B cell (primary cell): Measurements from ENCODE around the gene CMTM6. TPM values are rescaled to one million over a fixed set of nuclear protein-coding genes. Genes with fewer than 3 reads are reported as not detected.
A peak's percentile ranks its signal among the peaks of the same experiment; 100 is the strongest.
"Not testable (repeated sequence)": the region's sequence is repeated elsewhere in the genome, so short reads cannot be mapped to it uniquely, and the experiment has no call there.

Experiments
- ATAC-seq: fragments of 200-7000 bp; cut with Tn5 transposase; one replicate; pipeline ENCODE4 v1.10.0; 2021; ENCODE audit warnings: low read depth, mild to moderate bottlenecking, moderate number of reproducible peaks, moderate library complexity
- CTCF ChIA-PET: fragments of 350-600 bp; sonication (Branson Sonifier 250); formaldehyde crosslinking; loops from one replicate; lab custom pipeline; 2021; ENCODE audit warnings: antibody characterized with exemption, inconsistent platforms; lab: Charles Lee
- POLR2A ChIA-PET: fragments of 350-600 bp; sonication (Branson Sonifier 250); formaldehyde crosslinking; loops from one replicate; lab custom pipeline; 2021; ENCODE audit warnings: antibody characterized with exemption; lab: Charles Lee
- DNase-seq: peaks from one replicate; pipeline ENCODE4 v3.0.0; 2013
- H2AFZ ChIP-seq: 2 replicates; pipeline ENCODE4 v1.6.1; 2012; ENCODE audit warnings: mild to moderate bottlenecking, low read depth, low read length; ENCODE audit not compliant: insufficient read depth, poor library complexity, severe bottlenecking
- H3K27ac ChIP-seq, 2 donors: 1 replicate in 1 of 2; 2 replicates in 1 of 2; pipeline ENCODE4 v1.5.1; 2012 to 2013; ENCODE audit warnings: low read length in 2 of 2, mild to moderate bottlenecking in 2 of 2, moderate library complexity in 1 of 2
- H3K27me3 ChIP-seq, 4 experiments: fragments of 200-600 bp in 1 of 4; sonication (generic) in 1 of 4; replicated peaks in 1 of 4; 1 replicate in 2 of 4; 2 replicates in 2 of 4; pipeline versions ENCODE4 v1.6.1 to v1.7.0; 2013 to 2016; ENCODE audit warnings: low read length in 3 of 4, mild to moderate bottlenecking in 2 of 4, mixed read lengths in 1 of 4, moderate library complexity in 1 of 4; ENCODE audit not compliant: insufficient read depth in 4 of 4, control insufficient read depth in 3 of 4; ENCODE audit errors: control extremely low read depth in 1 of 4
- H3K36me3 ChIP-seq, 2 experiments: replicated peaks in 1 of 2; 1 replicate in 1 of 2; 2 replicates in 1 of 2; pipeline versions ENCODE4 v1.6.1 to v1.7.1; 2013; ENCODE audit warnings: low read length in 1 of 2; ENCODE audit not compliant: insufficient read depth in 2 of 2, control insufficient read depth in 1 of 2; ENCODE audit errors: control extremely low read depth in 1 of 2, extremely low read depth in 1 of 2
- H3K4me1 ChIP-seq, 2 donors: fragments of 200-600 bp in 1 of 2; sonication (generic) in 1 of 2; 1 replicate in 1 of 2; 2 replicates in 1 of 2; pipeline versions ENCODE4 v1.5.1 to v1.6.1; 2013 to 2017; ENCODE audit warnings: low read length in 2 of 2; ENCODE audit not compliant: control insufficient read depth in 2 of 2, insufficient read depth in 2 of 2
- H3K4me2 ChIP-seq: replicated peaks from 2 replicates; pipeline ENCODE3; 2012; ENCODE audit warnings: mild to moderate bottlenecking, low read depth, low read length; ENCODE audit not compliant: poor library complexity, severe bottlenecking
- H3K4me3 ChIP-seq, 5 experiments: fragments of 200-600 bp in 1 of 5; sonication (generic) in 1 of 5; 1 replicate in 3 of 5; 2 replicates in 2 of 5; pipeline versions ENCODE4 v1.5.1 to v1.7.0; 2011 to 2016; ENCODE audit warnings: low read length in 4 of 5, mild to moderate bottlenecking in 4 of 5, low read depth in 2 of 5, control low read depth in 1 of 5, moderate library complexity in 1 of 5; ENCODE audit not compliant: insufficient read depth in 1 of 5; ENCODE audit errors: control extremely low read depth in 1 of 5, extremely low read depth in 1 of 5
- H3K79me2 ChIP-seq: fragments of 200-600 bp; sonication (generic); one replicate; pipeline ENCODE4 v1.6.0; 2016; ENCODE audit warnings: low read length; ENCODE audit not compliant: control insufficient read depth, insufficient read depth
- H3K9ac ChIP-seq: fragments of 200-600 bp; sonication (generic); 2 replicates; pipeline ENCODE4 v1.6.1; 2017; ENCODE audit warnings: mild to moderate bottlenecking, low read length, moderate library complexity
- H3K9me3 ChIP-seq, 3 donors: one replicate each; pipeline versions ENCODE4 v1.6.1 to v1.7.1; 2013; ENCODE audit warnings: low read length in 2 of 3; ENCODE audit not compliant: control insufficient read depth in 2 of 3, insufficient read depth in 1 of 3; ENCODE audit errors: control extremely low read depth in 1 of 3
- H4K20me1 ChIP-seq: 2 replicates; pipeline ENCODE4 v1.6.0; 2012; ENCODE audit warnings: mild to moderate bottlenecking, low read length; ENCODE audit not compliant: insufficient read depth, control insufficient read depth, poor library complexity, severe bottlenecking
- H3K27ac Mint-ChIP-seq: one replicate; pipeline ENCODE4 v1.8.0; 2021; ENCODE audit warnings: mixed read lengths
- H3K27me3 Mint-ChIP-seq: one replicate; pipeline ENCODE4 v1.8.0; 2021; ENCODE audit warnings: mixed read lengths
- H3K4me1 Mint-ChIP-seq: one replicate; pipeline ENCODE4 v1.8.0; 2021; ENCODE audit warnings: mixed read lengths
- H3K4me3 Mint-ChIP-seq: one replicate; pipeline ENCODE4 v1.8.0; 2021; ENCODE audit warnings: mixed read lengths
- H3K9me3 Mint-ChIP-seq: one replicate; pipeline ENCODE4 v1.8.0; 2022; ENCODE audit warnings: mixed read lengths; ENCODE audit not compliant: insufficient read depth
- WGBS: methylation state at CpG from one replicate; pipeline ENCODE4 v1.1.5; 2013; ENCODE audit warnings: missing lambda C conversion rate; ENCODE audit not compliant: insufficient coverage; 5-methylcytosine and 5-hydroxymethylcytosine counted together
- intact Hi-C: fragments of 100-400 bp; cut with micrococcal nuclease; formaldehyde crosslinking; loops from one replicate; pipeline ENCODE4 v1.10.0; 2022
- polyA plus RNA-seq: library from polyadenylated mRNA; depleted of rRNA; stranded (reverse); fragments of >200 nt; gene quantifications from 2 replicates; pipeline ENCODE4 v1.2.3, GENCODE V29; 2012
- total RNA-seq, 2 donors: library from RNA; stranded (reverse); fragments of 120-200 nt in 1 of 2; gene quantifications; 1 replicate in 1 of 2; 2 replicates in 1 of 2; pipeline versions ENCODE4 v1.2.3 to v1.2.4, GENCODE V29; 2013 to 2022

The CMTM6 gene
- total and polyA plus RNA-seq, 2 donors (not counting 1 experiment from before 2014, with no cell fraction given) = 19.2 to 66.3 TPM

GRCh38 chr3:32463415-32463814 is 39.2 kb downstream of the CMTM6 start:
- Histone ChIP-seq H3K4me1 (peaks cover 32 to 51% of the 10 kb centered on the region in 2 donors), H3K79me2 (peaks cover 24% of the 10 kb centered on the region)
- H3K4me2 ChIP-seq, H3K27ac ChIP-seq, POLR2A ChIA-PET, CTCF ChIA-PET, DNase-seq, H3K4me3 ChIP-seq, H3K27ac Mint-ChIP-seq, H3K4me3 Mint-ChIP-seq, H3K27me3 ChIP-seq, H2AFZ ChIP-seq, H4K20me1 ChIP-seq, H3K36me3 ChIP-seq, intact Hi-C loops, ATAC-seq, H3K9me3 ChIP-seq, H3K9me3 Mint-ChIP-seq, H3K9ac ChIP-seq, H3K27me3 Mint-ChIP-seq: not testable (repeated sequence)
- 92% methylated on average over 7 of the region's 7 CpGs for WGBS
- peaks cover 41% of the 10 kb centered on the region for H3K4me1 Mint-ChIP-seq

GRCh38 chr3:32462191-32462986 is 40.3 kb downstream of the CMTM6 start:
- ATAC-seq, POLR2A ChIA-PET, H3K9me3 ChIP-seq, H3K4me3 ChIP-seq, H3K9ac ChIP-seq, H4K20me1 ChIP-seq, H3K27me3 Mint-ChIP-seq, H3K27me3 ChIP-seq, H2AFZ ChIP-seq, H3K36me3 ChIP-seq, H3K9me3 Mint-ChIP-seq, H3K4me3 Mint-ChIP-seq, intact Hi-C loops, H3K27ac Mint-ChIP-seq, DNase-seq, H3K4me2 ChIP-seq: not testable (repeated sequence)
- 100% methylated on average over 4 of the region's 9 CpGs for WGBS
- Histone ChIP-seq H3K79me2 (peaks cover 27% of the 10 kb centered on the region), H3K4me1 (peaks cover 35 to 51% of the 10 kb centered on the region in 2 donors), H3K27ac (peak overlapping the region in 1 of 2 donors; percentile 94)
- CTCF ChIA-PET = interaction anchor here (0.9 to 1.0 kb wide), 2 partner anchors 86 to 89 kb away, joined by 3 to 4 read pairs; no protein-coding TSS in a partner anchor
- peaks cover 44% of the 10 kb centered on the region for H3K4me1 Mint-ChIP-seq

DNA sequence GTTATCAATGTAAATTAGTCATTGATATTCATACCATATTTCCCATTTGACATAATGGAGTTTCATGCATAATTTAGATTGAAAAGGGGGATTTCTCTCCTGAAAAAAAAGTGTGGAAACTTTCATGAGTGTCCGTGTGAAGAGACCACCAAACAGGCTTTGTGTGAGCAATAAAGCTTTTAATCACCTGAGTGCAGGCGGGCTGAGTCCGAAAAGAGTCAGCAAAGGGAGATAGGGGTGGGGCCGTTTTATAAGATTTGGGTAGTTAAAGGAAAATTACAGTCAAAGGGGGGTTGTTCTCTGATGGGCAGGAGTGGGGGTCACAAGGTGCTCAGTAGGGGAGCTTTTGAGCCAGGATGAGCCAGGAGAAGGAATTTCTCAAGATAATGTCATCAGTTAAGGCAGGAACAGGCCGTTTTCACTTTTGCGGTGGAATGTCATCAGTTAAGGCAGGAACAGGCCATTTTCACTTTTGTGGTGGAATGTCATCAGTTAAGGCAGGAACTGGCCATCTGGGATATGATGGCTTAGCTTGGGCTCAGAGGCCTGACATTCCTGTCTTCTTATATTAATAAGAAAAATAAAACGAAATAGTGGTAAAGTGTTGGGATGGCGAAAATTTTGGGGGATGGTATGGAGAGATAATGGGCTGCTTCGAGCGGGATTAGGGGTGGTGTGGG is 41.7 kb downstream of the CMTM6 start:
- H3K4me3 ChIP-seq = peak overlapping the region in 1 of 5 experiments; percentile 32
- H3K9me3 ChIP-seq, H4K20me1 ChIP-seq, ATAC-seq, H3K36me3 ChIP-seq, POLR2A ChIA-PET, H3K9me3 Mint-ChIP-seq, H3K27me3 Mint-ChIP-seq, DNase-seq, H3K27me3 ChIP-seq: not testable (repeated sequence)
- WGBS = 84% methylated on average over 10 of the region's 10 CpGs
- Mint-ChIP-seq H3K4me3 (peak overlapping the region; percentile 82), H3K27ac (peak overlapping the region; percentile 95), H3K4me1 (peaks cover 44% of the 10 kb centered on the region)
- intact Hi-C loops = loop anchor here (1.0 kb wide), 1 partner anchor 22 kb away; no protein-coding TSS in a partner anchor
- peak overlapping the region; percentile 37 for H3K9ac ChIP-seq
- peak overlapping the region; percentile 37 for H2AFZ ChIP-seq
- H3K4me1 ChIP-seq = peaks cover 47 to 62% of the 10 kb centered on the region in 2 donors
- H3K4me2 ChIP-seq = peak overlapping the region; percentile 76
- peak overlapping the region; percentile 85 to 94 for H3K27ac ChIP-seq
- peaks cover 33% of the 10 kb centered on the region for H3K79me2 ChIP-seq
- CTCF ChIA-PET = interaction anchor here (0.9 to 5.2 kb wide), 6 partner anchors 20 to 85 kb away, joined by 3 to 33 read pairs (median 4); no protein-coding TSS in a partner anchor
